ENCODE results near the gene TPM4.

DNA sequence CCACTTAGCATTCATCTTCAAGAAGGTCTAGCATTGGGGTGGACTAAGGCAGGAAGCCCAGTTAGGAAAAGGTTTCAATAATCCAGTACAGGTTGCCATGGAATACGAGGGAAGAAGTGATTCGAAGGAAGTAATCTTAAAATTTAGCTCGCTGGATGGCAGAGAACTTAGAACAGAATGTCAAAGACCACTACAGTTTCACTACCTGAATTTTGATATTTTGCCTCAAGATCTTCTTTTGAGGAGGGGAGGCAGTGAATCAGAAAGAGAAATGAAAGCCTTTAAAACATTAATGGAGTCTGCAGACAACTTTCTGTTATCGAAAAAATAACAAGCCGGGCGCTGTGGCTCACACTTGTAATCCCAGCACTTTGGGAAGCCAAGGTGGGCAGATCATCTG, 28.4 kb downstream of the TPM4 start:
- no peak for TF ChIP-seq POLR2AphosphoS5 (IDR thresholded peaks at IDR 0.05; ENCODE audit: low read depth, low read length)
- TF ChIP-seq TAF1 (IDR thresholded peaks at IDR 0.05; ENCODE audit: borderline replicate concordance, insufficient read depth, low read length) = no peak

Data from PFSK-1 (cell line).